ENCODE measurements around the gene DHCR24.
"Not testable (repeated sequence)": the region's sequence is repeated elsewhere in the genome, so short reads cannot be mapped to it uniquely, and the experiment has no call there.

Gene DHCR24

GRCh38 chr1:54883349-54884102 lies 3.5 kb downstream of the DHCR24 start:
- Histone ChIP-seq H3K4me3 (no peak overlapping the region), H3K9ac (ENCODE audit: insufficient read length) (no peak overlapping the region), H3K9me3 (ENCODE audit: low read depth, low read length) (no peaks in the 10 kb centered on the region), H3K27ac (no peak overlapping the region), H3K36me3 (ENCODE audit: insufficient read depth, low read length) (peaks cover 66% of the 10 kb centered on the region)
- no peak for DNase-seq (ENCODE audit: low read depth, low spot score)
- no peak for TF ChIP-seq EZH2 (IDR thresholded peaks at IDR 0.05)
- no peak for TF ChIP-seq FOXP2 (optimal IDR thresholded peaks at IDR 0.05; ENCODE audit: control extremely low read depth, extremely low read length, insufficient read depth)
- TF ChIP-seq POLR2AphosphoS5 (IDR thresholded peaks at IDR 0.05; ENCODE audit: borderline replicate concordance, low read depth, low read length): no peak

- Histone ChIP-seq H3K4me3 (no peak overlapping the region), H3K36me3 (ENCODE audit: insufficient read depth, low read length) (peaks cover 72% of the 10 kb centered on the region), H3K27ac (no peak overlapping the region), H3K9ac (ENCODE audit: insufficient read length) (no peak overlapping the region), H3K9me3 (ENCODE audit: low read depth, low read length) (no peaks in the 10 kb centered on the region)
- no peak for TF ChIP-seq FOXP2 (optimal IDR thresholded peaks at IDR 0.05; ENCODE audit: control extremely low read depth, extremely low read length, insufficient read depth)
- TF ChIP-seq POLR2AphosphoS5 (IDR thresholded peaks at IDR 0.05; ENCODE audit: borderline replicate concordance, low read depth, low read length): no peak
- no peak for TF ChIP-seq EZH2 (IDR thresholded peaks at IDR 0.05)
- DNase-seq (ENCODE audit: low read depth, low spot score): no peak
Observed at GRCh38 chr1:54882519-54882918, 4.5 kb downstream of the DHCR24 start.

- not testable (repeated sequence) for H3K27ac ChIP-seq; H3K9me3 ChIP-seq (ENCODE audit: low read depth, low read length); H3K9ac ChIP-seq (ENCODE audit: insufficient read length); H3K4me3 ChIP-seq; DNase-seq (ENCODE audit: low read depth, low spot score)
- H3K36me3 ChIP-seq (ENCODE audit: insufficient read depth, low read length): peaks cover 80% of the 10 kb centered on the region
Observed at GRCh38 chr1:54881604-54882003, 5.4 kb downstream of the DHCR24 start.

- Histone ChIP-seq H3K4me3 (no peak overlapping the region), H3K36me3 (ENCODE audit: insufficient read depth, low read length) (peaks cover 86% of the 10 kb centered on the region), H3K27ac (peak overlapping the region; percentile 26; the same call in 1 of the 2 replicates), H3K9ac (ENCODE audit: insufficient read length) (no peak overlapping the region), H3K9me3 (ENCODE audit: low read depth, low read length) (no peaks in the 10 kb centered on the region)
- TF ChIP-seq FOXP2 (optimal IDR thresholded peaks at IDR 0.05; ENCODE audit: control extremely low read depth, extremely low read length, insufficient read depth) (no peak), POLR2AphosphoS5 (IDR thresholded peaks at IDR 0.05; ENCODE audit: borderline replicate concordance, low read depth, low read length) (no peak), EZH2 (IDR thresholded peaks at IDR 0.05) (no peak)
- no peak for DNase-seq (ENCODE audit: low read depth, low spot score)
Observed at GRCh38 chr1:54879872-54880271, 7.1 kb downstream of the DHCR24 start.

GRCh38 chr1:54876814-54877213 lies 10.2 kb downstream of the DHCR24 start:
- TF ChIP-seq EZH2 (IDR thresholded peaks at IDR 0.05): no peak
- TF ChIP-seq POLR2AphosphoS5 (IDR thresholded peaks at IDR 0.05; ENCODE audit: borderline replicate concordance, low read depth, low read length): no peak
- no peak for TF ChIP-seq FOXP2 (optimal IDR thresholded peaks at IDR 0.05; ENCODE audit: control extremely low read depth, extremely low read length, insufficient read depth)
- Histone ChIP-seq H3K4me3 (no peak overlapping the region), H3K9ac (ENCODE audit: insufficient read length) (no peak overlapping the region), H3K27ac (no peak overlapping the region), H3K9me3 (ENCODE audit: low read depth, low read length) (no peaks in the 10 kb centered on the region), H3K36me3 (ENCODE audit: insufficient read depth, low read length) (peaks cover 85% of the 10 kb centered on the region)
- no peak for DNase-seq (ENCODE audit: low read depth, low spot score)

- Histone ChIP-seq H3K9me3 (ENCODE audit: low read depth, low read length) (no peaks in the 10 kb centered on the region), H3K27ac (no peak overlapping the region), H3K4me3 (no peak overlapping the region), H3K36me3 (ENCODE audit: insufficient read depth, low read length) (peaks cover 83% of the 10 kb centered on the region), H3K9ac (ENCODE audit: insufficient read length) (no peak overlapping the region)
- TF ChIP-seq FOXP2 (optimal IDR thresholded peaks at IDR 0.05; ENCODE audit: control extremely low read depth, extremely low read length, insufficient read depth) (no peak), POLR2AphosphoS5 (IDR thresholded peaks at IDR 0.05; ENCODE audit: borderline replicate concordance, low read depth, low read length) (no peak), EZH2 (IDR thresholded peaks at IDR 0.05) (no peak)
- DNase-seq (ENCODE audit: low read depth, low spot score): no peak
Observed at GRCh38 chr1:54875000-54875399, 12.0 kb downstream of the DHCR24 start.

GRCh38 chr1:54874079-54874830 lies 12.7 kb downstream of the DHCR24 start:
- H3K9ac ChIP-seq (ENCODE audit: insufficient read length): no peak overlapping the region
- H3K27ac ChIP-seq: no peak overlapping the region
- DNase-seq (ENCODE audit: low read depth, low spot score): no peak
- no peak for TF ChIP-seq EZH2 (IDR thresholded peaks at IDR 0.05)
- no peak for TF ChIP-seq FOXP2 (optimal IDR thresholded peaks at IDR 0.05; ENCODE audit: control extremely low read depth, extremely low read length, insufficient read depth)
- no peak for TF ChIP-seq POLR2AphosphoS5 (IDR thresholded peaks at IDR 0.05; ENCODE audit: borderline replicate concordance, low read depth, low read length)
- peaks cover 83% of the 10 kb centered on the region for H3K36me3 ChIP-seq (ENCODE audit: insufficient read depth, low read length)
- H3K9me3 ChIP-seq (ENCODE audit: low read depth, low read length): no peaks in the 10 kb centered on the region
- H3K4me3 ChIP-seq: no peak overlapping the region

- Histone ChIP-seq H3K4me3 (no peak overlapping the region), H3K36me3 (ENCODE audit: insufficient read depth, low read length) (peaks cover 92% of the 10 kb centered on the region), H3K9ac (ENCODE audit: insufficient read length) (no peak overlapping the region), H3K27ac (no peak overlapping the region), H3K9me3 (ENCODE audit: low read depth, low read length) (no peaks in the 10 kb centered on the region)
- no peak for DNase-seq (ENCODE audit: low read depth, low spot score)
- TF ChIP-seq EZH2 (IDR thresholded peaks at IDR 0.05): no peak
- no peak for TF ChIP-seq POLR2AphosphoS5 (IDR thresholded peaks at IDR 0.05; ENCODE audit: borderline replicate concordance, low read depth, low read length)
- TF ChIP-seq FOXP2 (optimal IDR thresholded peaks at IDR 0.05; ENCODE audit: control extremely low read depth, extremely low read length, insufficient read depth): no peak
Observed at GRCh38 chr1:54872036-54872331, 15.0 kb downstream of the DHCR24 start.

Measured in SK-N-MC (cell line).